Measurements from ENCODE around the gene KCNMA1.
"Not testable (repeated sequence)": the region's sequence is repeated elsewhere in the genome, so short reads cannot be mapped to it uniquely, and the experiment has no call there.

The KCNMA1 gene

GRCh38 chr10:77602913-77603533 lies 34.6 kb downstream of the KCNMA1 start:
- DNase-seq: no peak

DNA sequence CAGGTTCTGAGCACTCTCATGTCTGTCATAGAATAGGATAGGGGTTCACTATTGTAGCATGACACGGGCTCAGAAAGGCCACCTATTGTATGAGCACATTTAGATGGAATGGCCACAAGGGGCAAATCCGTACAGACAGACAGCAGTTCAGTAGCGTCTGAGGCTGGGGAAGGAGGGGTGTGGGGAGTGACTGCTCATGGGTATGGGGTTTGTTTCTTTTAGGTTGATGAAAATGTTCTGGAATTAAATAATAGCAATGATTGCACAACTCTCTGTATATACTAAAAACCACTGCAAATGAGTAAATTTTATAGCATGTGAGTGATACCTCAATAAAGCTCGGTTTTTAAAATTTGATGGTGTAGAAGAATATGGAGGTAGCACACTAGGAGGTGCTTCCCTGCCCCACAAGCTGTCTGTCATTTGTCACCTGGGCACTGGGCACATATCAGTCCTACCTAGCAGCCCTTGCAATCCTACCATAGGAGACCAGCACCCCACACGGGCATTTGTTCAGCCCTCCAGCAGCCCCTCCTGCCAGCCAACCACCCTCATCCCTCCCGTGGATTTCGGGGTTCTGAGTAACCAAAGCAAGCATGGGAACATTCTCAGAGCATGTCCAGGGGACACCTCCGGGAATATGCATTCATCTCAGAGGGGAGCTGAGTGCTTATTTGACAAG lies 35.2 kb downstream of the KCNMA1 start:
- no peak for DNase-seq

DNA sequence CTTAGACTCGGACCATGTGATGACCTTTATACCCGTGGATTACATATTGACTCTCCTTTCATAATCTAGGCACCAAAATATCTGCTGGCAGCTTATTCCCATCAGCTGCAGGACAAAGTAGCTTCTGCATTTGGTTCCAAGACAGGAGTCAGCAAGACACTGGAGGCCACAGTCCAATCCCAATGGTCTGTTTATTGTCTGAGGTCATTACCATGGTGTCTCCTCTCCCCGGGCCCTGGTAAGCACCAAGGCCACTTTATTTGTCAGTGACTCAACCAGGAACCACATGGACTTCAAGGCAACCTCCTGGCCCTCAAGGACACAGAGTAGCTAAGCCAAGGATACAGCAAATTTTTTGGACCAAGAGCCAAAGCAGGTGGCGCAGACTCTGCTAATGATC lies 36.1 kb downstream of the KCNMA1 start:
- no peak for DNase-seq

DNA sequence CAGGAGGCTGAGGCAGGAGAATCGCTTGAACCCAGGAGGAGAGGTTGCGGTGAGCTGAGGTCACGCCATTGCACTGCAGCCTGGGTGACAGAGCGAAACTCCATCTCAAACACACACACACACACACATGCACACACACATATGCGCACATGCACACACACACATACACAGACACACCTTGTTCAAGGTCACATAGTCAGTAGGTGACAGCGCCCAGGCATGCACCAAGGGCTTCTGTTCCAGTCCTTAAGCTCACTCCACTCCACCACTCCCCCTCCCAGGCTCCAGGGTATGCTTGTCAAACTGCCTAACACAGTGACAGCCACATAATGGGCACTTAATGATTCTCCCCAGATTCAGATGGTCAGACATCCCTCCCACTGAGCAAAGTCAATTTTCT lies 37.0 kb downstream of the KCNMA1 start:
- DNase-seq: no peak

- no peak for DNase-seq
Observed at GRCh38 chr10:77599651-77600050, 38.0 kb downstream of the KCNMA1 start.

DNA sequence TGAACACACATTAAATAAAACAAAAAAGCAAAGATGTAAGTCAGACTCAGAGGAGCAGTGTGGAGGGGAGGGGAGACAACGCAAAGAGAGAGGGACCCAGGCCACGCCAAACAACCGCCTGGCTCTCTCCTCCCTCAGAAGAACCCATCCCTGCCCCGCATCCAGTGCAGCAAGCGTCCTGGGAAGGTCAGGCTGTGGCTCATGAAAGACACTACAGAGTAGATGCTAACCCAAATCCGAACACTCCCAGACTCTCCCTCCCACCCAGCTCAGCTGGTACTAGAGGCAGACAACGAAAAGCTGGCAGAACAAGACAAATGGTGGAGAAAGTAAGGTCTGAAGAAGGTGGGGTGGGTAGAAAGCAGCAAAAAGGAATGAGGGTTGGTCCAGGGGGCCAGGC lies 39.0 kb downstream of the KCNMA1 start:
- DNase-seq: no peak

DNA sequence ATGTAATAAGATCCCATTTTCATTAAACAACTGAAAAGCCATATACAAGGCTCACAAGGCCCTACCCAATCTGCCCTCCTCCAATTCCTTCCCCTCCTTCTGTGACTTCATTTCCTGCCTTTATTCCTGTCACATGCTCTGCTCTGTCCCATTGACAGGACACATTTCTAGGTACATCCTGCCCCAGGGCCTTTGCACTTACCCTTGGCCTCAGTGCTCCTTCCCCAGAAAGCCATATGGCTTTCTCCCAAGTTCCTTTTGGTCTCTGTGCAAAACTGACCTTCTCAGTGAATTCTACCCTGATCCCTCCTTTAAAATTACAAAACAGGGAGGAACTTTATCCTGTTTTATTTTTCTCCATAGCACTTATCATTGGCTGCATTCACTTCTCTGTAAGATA lies 40.0 kb downstream of the KCNMA1 start:
- no peak for DNase-seq

- no peak for DNase-seq
Observed at GRCh38 chr10:77594471-77594783, 43.2 kb downstream of the KCNMA1 start.

GRCh38 chr10:77593771-77594470 lies 43.7 kb downstream of the KCNMA1 start:
- no peak for DNase-seq

- no peak for DNase-seq
Observed at GRCh38 chr10:77592946-77593636, 44.5 kb downstream of the KCNMA1 start.

DNA sequence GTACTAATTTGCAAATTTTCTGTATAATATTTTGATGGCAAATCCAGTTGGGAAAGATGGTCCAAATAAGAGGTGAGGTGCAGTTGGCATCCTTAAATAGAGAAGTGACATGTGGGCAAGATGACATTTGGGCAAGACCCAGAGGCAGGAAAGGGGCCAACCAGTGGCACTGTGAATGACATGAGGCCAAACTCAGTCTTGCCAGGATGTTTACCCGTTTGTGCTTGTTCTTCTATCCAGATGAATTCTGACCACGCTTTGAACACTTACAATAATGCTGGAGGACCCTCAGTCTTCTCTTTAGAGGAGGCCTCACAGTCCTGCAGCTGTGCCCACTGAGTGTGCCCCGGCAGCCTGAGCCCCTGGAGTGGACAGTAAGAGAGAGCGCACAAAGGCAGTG lies 45.1 kb downstream of the KCNMA1 start:
- no peak for DNase-seq

GRCh38 chr10:77591238-77591880 lies 46.2 kb downstream of the KCNMA1 start:
- DNase-seq: no peak

DNA sequence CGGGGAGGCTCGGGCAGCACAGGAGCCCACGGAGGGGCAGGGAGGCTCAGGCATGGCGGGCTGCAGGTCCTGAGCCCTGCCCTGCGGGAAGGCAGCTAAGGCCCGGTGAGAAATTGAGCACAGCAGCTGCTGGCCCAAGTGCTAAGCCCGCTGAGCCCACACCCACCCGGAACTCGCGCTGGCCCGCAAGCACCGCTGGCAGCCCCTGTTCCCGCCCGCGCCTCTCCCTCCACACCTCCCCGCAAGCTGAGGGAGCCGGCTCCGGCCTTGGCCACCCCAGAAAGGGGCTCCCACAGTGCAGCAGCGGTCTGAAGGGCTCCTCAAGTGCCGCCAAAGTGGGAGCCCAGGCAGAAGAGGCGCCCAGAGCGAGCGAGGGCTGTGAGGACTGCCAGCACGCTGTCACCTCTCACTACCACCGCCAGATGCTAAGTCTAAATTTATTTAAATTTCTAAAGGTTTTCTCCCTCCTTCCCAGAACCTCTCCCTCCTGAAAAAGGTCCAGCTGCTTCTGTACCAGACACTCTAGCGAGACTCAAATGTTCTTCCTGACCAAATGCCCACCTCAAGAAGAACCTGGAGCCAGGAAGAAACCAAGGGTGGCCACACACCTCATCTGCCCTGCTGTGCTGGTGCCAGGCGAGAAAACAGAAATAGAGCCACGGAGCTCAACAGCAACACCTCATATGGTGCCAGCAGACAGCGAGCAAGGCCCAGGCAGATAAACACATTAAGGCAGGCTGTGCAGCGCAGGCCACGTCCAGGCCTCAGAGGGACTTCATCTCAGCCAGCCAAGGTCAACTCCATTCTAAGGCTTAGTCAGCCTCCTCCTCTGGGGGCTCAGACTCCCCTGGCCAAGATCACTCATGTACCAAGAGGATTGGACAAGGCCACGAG lies 47.0 kb downstream of the KCNMA1 start:
- no peak for DNase-seq

DNA sequence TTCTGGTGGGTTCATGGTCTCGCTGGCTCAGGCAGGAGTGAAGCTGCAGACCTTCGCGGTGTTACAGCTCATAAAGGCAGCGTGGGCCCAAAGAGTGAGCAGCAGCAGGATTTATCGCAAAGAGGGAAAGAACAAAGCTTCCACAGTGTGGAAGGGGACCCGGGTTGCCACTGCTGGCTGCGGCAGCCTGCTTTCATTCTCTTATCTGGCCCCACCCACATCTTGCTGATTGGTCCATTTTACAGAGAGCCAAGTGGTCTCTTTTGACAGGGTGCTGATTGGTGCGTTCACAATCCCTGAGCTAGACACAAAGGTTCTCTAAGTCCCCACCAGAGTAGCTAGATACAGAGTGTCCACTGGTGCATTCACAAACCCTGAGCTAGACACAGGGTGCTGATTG lies 47.9 kb downstream of the KCNMA1 start:
- DNase-seq: not testable (repeated sequence)

- DNase-seq: no peak
Observed at GRCh38 chr10:77588886-77589285, 48.7 kb downstream of the KCNMA1 start.

DNA sequence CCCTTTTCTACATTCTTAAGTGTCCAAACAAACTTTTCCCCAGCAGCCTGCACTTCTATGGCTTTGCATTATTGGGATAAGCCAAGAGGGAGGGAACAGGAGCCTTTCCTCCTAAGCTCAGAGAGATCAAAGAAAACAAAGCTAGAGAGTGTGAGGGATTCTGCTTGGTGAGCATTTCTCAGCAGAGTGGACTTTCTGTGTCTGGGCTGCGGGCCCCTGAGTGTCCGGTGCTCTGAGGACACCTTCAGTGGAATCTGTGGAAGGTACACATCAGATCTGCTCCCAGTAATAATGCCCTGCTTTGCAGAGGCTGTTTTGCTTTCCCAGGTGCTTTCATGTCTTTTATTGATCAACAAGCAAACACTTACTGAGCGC lies 50.2 kb downstream of the KCNMA1 start:
- no peak for DNase-seq

- no peak for DNase-seq
Observed at GRCh38 chr10:77586719-77587415, 50.7 kb downstream of the KCNMA1 start.

DNA sequence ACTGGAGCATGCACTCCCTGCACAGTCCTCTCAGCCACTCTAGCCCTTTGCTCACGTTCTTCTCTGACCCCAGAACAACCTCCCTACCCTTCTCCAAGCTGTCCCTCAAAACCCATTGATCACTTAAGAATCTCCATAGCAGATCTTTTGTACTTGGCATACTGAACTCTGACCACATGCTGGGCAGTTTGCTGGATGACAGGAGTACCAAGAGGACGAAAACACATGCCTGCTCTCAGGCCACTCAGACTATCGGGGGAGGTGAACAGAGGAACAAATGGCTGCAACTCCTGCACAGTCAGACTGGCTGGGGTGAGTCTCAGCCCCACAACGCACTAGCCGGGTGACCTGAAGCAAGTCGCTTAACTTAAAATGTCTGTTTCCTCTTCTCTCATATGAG lies 52.7 kb downstream of the KCNMA1 start:
- no peak for DNase-seq

DNA sequence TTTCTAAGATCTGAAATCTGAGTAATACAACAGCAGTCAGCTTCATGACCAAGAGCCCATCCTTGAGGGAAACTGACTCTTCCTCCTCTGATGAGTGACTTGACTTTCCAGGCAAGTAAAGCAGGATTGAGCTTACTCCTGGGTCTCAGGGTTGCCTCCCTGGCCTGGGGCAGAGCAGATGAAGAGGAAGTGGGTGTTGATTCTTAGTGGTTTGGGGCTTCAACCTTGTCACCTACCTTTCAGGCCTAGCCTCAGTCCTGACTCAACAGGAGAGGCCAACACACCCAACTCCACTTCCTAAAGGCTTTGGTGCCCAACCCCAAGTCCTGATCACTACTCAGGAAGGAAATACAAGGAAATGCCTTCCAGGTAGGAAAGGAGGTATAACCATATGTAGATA lies 54.1 kb downstream of the KCNMA1 start:
- no peak for DNase-seq

GRCh38 chr10:77582710-77583115 lies 54.9 kb downstream of the KCNMA1 start:
- DNase-seq: no peak

DNA sequence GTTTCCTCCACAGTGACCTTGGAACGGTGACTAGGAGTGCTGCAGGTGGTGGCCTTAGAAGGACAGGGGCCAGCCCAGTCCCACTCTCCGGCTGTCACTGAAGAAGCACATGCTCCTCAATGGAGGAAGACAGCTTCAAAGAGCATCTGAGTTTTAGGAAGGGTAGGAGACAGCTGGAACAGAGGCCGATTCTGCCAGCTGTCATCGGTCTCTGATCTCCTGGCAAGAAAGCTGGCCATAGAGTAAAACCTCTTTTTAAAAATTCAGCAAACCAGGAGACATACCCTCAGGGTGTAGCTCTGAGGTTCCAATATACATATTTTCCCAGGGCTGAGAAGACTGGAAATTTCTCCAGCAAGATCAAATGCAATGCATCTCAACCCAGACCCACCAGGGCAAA lies 55.9 kb downstream of the KCNMA1 start:
- no peak for DNase-seq

GRCh38 chr10:77580482-77580881 lies 57.1 kb downstream of the KCNMA1 start:
- DNase-seq: no peak
